HG02588 (cell line): ENCODE results near the gene ITPKB.
"Not testable (repeated sequence)": the region's sequence is repeated elsewhere in the genome, so short reads cannot be mapped to it uniquely, and the experiment has no call there.

Experiments used
- ATAC-seq: cut with Tn5 transposase; IDR thresholded peaks from one replicate; pipeline ENCODE4 v1.9.1; 2021; ENCODE audit warnings: mild to moderate bottlenecking, moderate library complexity; ENCODE audit not compliant: unreplicated experiment

ITPKB gene

DNA sequence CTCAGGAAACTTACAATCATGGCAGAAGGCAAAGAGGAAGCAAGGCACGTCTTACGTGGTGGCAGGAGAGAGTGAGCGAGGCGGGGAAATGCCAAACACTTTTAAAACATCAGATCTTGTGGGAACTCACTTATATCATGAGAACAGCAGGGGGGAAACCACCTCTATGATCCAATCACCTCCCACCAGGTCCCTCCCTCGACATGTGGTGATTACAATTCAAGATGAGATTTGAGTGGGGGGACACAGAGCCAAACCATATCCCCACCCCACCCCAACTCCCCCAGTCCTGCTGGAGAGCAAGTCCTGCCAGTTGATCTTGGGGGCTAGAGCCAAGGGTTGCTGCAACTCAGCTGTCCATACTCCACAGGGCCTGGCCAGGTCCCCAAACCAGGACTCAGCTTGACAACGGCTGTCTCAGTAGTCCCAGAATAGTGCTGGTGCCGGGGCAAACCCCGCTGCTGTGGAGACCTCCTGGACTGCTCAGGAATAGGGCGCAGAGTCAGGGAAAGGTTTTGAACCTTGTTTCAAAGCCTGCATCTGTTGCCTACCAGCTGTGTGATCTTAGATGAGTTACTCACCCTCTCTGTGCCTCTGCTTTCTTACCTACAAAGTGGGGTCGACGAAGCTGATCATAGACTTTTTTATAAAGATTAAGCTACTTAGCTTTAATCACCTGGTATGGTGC lies 111.0 kb downstream of the ITPKB start:
- ATAC-seq = no peak

DNA sequence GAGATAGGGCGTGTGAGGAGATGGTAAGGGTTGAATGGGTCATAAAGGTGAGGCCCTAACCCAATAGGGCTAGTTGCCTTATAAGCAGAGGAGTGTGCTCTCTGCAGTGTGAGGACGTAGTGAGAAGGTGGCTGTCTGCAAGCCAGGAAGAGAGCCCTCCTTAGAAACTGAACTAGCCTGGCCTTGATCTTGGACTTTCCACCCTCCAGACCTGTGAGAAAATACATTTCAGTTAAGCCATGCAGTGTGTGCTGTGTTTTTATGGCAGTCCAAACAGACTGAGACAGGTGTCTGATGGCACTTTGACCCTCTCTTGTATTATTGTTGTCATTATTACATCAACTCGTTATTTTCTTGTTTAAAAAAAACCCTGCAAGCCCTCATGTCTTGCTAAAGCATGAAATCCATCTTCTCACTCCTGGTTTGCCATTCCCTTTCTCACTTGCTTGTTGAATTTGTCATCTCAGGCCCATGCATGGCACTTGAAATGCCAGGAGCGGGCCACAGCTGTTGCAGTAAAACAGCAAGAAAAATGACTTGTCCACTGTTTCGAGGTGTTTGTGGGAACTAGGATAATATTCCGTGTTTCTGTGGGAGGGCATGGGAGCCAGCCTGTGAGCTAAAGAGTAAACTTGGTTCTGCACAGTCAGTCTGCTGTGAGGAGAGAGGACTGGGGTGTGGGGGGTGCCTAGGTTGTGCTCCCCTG lies 111.9 kb downstream of the ITPKB start:
- no peak for ATAC-seq

DNA sequence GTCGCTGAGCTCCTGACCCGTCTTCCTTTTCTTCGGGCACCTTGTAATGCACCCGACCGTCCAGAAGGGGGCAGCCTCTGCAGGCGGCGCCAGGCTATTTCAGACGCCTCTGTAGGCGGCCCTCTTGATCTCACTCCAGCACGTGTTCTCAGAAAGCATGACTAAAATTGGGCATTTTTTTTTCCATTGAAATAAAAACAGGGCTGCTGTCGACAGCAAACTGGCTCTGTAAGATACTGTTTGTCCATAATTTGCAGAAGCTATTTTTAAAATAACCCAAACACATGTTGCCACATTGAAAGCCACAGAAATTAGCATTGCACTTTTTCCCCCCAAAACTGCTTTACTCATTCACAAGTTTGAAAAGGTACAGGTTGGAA lies 112.5 kb downstream of the ITPKB start:
- peak; percentile 81 for ATAC-seq

DNA sequence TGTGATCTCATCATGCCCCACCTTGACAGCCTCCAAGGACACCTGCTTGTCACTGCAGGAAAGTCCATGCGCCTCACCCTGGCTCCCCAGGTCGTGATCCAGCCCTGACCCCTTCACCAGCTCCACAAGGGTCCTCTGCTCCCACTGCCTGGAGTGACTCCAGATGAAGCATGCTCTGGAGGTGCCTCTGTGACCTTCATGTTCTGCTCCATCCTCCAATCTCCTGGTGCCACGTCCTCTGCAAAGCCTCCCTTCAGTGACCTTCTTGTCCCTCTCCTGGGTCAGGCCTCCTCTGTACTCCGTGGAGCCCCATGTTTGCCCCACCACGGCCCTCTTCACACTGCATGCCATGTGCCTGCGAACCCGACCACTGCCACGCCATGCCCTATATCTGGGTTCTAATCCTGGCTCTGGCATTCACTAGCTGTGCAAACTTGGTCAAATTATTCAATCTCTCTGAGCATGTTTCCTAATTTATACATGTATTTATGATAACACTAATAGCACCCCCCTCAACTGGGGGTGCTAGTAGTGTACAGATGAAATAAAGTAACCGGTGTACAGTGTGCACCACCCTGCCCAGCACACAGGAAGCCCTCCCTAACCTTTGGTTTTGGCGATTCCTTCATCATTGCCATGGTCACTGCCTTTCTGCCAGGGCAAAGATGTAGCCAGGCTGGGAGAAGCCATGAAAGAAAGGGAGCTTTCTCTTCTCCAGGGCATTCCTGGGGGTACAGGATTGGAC lies 113.1 kb downstream of the ITPKB start:
- peak; percentile 17 for ATAC-seq

DNA sequence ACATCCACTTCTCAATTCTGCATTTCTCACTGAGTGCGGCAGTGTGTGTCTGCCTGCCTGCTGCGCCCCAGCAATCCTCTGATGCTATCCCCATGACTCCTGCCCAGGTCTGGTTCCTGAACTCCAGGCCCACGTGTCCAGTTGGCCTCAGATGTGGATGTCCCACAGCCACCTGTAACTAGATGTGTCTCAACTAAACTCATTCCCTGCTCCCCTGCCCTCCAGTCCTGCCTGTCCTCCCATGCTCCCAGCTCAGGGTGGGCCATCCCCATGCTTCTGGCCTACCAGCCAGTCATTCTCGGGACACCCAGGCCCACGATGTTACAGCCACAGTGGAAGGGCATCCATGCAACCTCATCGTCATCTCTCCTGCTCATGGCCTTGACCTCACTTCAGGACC lies 113.8 kb downstream of the ITPKB start:
- ATAC-seq = no peak

DNA sequence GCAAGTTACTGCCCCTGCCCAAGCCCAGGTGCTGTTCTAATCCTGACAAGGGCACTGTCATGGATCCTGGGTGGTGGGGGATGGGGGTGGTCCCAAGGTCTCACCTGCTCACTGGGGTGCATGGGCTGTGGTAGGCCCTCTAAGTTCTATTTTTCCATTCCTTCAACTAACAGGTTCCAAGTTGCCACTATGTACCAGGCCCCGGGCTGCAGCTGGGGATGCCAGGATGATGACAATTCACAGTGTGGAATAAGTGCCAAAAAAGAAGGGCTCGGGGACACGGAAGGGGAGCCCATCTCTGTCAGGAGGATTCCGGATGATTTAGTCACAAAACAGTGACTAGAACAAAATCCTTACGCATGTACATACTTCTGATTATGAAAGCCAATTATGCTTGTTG lies 114.6 kb downstream of the ITPKB start:
- no peak for ATAC-seq

DNA sequence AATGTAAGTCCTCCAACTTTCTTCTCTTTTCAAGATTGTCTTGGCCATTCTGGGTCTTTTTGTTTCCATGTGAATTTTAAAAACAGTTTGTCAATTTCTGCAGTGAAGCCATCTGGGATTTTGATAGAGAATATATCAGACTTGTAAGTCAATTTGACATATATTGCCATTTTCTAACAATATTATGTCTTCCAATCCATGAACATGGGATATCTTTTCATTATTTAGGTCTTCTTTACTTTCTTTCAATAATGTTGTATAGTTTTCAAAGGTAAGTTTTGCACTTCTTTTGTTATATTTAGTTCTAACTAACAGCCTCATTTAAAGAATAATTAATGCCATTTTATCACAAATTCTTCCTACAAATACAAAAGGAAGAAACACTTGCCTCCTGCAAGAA lies 117.1 kb downstream of the ITPKB start:
- no peak for ATAC-seq

DNA sequence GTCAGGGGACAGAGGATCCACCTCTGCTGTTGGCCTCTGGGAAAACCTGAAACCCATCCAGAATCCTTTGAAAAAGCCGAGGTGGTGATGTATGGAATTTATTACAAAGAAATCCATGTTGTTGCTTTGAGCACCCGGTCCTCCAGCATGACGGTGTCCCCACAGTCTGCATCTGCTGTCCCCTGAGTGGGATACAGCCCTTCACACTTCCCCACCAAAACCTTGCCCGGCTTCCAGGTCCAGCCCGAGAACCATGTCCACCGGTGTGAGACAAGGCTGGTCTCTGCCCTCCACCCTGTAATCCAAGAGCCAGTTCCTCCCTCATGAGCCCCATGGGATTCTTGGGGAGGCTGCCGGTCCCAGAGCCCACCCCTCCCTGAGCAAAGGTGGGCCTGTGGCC lies 120.1 kb downstream of the ITPKB start:
- no peak for ATAC-seq

DNA sequence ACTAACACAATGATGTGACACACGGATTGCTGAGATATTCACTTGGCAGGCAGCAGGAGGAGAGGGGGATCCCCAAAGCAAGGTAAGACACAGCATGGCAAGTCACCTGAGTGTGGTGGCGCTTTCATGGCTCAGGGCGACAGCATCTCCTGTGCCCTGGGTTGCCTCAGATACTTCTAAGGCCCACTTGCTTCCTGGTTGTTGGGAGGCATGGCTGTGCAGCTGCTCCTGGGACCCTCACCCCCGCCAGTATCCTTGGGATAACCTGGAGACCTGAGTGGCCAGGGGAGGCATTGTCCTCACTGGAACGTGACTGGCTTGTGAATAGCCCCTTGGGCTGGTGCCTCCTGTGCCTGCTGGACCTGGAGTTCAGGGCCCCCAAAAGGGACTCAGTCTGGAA lies 120.7 kb downstream of the ITPKB start:
- no peak for ATAC-seq

DNA sequence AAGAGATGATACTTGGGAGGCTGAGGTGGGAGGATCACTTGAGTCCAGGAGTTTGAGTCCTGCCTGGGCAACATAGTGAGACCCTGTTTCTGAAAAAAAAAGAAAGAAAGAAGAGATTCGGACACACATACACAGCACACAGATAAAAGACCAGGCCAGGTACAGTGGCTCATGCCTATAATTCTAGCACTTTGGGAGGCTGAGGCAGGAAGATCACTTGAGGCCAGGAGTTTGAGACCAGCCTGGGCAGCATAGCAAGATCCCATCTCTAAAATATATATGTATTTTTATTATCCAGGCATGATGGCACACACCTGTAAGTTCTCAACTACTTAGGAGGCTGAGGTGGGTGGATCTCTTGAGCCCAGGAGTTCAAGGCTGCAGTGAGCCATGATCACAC lies 121.4 kb downstream of the ITPKB start:
- ATAC-seq = not testable (repeated sequence)

DNA sequence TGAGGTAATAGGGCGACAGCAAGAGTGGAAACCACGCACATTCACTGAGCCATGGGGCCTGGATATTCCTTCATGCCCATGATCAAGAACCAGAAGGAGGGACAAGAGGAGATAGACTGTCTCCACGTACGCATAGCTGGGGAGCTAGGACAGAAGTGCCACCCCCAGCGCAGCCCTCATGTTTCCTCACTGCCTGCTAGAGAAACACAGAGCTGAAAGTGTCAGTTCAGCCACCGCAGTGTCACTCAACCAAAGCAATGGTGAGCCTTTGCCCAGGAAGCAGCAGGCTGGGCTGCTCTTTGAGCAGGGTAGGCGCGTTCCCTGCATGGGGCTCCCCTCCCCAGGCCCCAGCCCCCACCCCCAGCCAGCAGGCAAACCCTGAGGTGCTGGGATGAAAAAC lies 122.0 kb downstream of the ITPKB start:
- ATAC-seq = no peak

DNA sequence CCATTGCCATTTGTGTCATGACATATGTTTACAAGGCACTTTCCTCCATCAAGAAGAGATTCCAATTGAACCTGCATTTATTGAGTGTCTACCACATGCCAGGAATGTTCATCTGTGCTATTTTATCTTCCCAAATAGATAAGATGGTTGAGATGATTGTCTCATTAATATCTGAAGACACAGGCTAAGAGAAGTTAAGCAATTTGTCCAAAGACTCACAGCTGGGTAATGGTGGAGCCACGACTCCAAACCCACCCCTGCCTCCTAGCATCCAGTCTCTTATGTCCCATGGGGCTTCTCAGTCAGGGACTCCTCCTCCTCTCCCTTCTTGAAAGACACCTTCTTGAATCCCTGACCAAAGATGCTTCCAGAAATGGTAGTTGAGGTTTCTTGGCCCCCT lies 122.4 kb downstream of the ITPKB start:
- ATAC-seq = no peak

DNA sequence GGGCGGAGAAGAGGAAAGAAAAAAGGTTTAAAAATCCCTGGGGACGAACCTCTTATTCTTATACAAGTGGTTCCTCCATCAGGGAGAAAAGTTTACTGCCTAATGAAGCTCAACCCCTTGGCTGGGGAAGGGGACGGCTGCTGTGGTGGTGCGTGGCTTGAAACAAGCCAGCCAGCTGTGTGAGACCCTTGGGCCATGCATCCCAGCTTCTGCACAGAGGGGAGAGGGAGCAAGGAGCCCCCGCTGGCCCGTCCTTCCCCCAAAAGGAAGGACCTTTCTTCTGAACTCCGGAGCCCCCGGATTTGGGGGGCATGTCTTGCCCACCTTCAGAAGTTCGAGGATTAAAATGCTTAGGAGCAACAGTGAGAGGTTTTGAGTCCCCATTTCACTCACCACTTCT lies 123.2 kb downstream of the ITPKB start:
- no peak for ATAC-seq

DNA sequence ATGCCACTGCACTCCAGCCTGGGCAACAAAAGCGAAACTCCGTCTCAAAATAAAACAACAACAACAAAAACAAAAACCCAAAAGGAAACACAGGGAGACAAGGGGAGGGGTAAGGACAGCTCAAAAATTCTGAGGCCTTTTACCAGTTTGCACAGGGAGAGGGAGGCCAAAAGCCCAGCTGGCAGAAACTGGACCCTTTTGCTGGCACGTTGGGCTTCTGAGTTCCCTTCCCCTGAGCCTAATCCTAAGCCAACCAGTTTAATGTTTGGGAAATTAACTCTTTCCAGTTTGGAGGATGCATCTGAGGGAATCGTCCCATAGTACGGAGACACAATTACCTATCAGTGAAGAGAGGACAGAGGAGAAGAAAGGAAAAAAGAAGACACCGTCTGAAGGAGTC lies 127.1 kb downstream of the ITPKB start:
- not testable (repeated sequence) for ATAC-seq

DNA sequence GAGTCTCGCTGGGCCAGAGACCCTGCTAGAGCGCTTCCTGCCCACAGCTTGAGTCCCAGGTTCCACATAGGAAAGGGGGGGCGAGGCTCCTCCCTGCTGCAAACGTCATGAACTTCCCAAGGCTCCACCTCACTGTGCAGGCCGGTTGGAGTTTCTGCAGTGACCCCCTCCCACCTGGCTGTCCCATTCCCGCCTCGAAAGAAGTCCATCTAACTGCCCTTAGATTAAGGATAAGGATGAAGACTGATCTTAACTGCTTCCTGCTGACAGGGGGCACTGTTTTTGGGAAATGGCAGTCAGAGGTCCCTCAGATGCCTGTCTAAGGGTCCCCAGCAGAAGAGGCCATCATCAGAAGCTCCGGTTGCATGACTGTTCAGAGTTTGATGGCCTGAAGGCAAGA lies 127.8 kb downstream of the ITPKB start:
- no peak for ATAC-seq

DNA sequence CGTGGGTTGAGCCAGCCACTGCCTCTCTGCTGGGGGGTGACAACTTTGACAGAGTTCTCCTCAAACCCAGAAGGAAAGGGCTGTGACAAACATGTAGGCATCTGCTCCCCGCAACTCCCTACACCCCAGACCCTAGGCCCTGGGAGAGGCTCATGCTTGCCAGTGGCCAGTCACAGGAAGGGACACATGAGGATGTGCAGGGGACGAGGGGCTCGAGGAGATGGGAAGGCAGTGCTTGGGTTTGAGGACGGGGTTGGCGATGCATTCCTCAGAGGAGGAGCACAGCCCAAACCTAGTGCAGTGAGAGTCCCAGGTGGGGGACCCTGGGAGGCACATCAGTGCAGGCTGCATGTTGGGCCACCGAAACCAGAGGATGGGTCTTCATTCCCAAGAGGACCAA lies 128.4 kb downstream of the ITPKB start:
- ATAC-seq = no peak

DNA sequence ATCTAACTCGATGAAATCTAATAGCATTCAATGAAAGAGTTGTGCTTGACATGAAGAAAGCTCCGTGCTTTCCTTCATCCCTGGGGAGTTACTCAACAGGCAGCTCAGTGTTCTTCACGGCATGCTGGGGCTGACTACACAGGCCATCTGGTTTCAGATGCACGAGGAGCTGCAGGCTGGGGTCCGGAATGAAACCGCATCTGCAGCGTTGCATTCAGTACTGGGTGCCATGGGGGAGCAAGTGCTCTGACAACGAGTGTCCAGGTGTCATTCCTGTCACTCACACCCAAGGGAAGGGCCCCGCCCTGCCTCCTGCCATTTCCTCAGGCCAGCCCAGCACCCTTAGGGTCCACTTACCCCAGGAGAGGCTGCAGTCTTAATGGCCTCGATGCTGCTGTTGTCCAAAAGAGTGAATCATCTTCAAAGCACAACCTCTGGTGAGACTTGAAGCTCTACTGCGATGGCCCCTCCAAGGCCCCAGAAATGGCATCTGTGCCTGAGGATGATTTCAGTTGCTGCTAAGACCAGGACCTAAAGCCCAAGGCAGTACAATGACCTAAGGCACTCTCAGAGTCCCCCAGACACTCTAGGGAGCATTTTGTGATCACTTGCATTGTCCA lies 129.1 kb downstream of the ITPKB start:
- ATAC-seq = no peak

DNA sequence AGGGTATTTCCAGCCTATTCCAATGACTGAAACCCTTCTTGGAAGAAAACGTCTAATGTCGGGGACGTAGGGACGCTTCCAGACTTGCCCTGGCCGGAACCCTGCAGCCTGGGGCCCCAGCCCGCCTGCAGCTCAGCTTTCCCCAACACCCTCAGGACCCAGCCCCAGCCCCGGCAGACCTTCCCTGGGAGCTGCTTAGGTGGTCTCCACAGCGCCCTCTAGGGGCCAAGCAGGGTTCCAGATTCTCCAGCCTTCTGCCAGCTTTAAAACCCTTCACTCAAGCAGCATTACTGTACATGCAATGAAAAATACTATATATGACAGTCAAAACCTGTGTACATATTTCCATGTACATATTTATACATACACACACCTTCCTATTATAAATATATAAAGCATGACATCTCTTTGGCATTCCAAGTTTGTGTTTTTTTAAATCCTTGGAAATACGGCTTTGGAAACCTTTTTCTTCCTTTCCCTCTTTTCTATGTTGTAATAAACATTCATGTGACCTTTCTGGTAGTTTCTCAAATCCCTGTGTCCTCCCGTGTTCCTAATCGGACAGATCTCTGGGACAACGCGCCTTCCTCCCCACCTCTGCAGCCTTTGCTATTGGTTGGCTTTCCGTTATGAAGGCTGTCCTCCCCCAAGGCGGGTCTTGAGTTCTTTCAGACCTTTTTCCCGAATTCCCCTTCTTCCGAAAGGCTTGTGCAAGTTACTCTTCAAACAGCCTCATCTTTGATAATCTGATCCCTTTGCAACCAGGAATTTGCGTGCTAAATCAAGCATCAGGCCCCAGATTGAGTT lies 130.2 kb downstream of the ITPKB start:
- ATAC-seq = no peak

DNA sequence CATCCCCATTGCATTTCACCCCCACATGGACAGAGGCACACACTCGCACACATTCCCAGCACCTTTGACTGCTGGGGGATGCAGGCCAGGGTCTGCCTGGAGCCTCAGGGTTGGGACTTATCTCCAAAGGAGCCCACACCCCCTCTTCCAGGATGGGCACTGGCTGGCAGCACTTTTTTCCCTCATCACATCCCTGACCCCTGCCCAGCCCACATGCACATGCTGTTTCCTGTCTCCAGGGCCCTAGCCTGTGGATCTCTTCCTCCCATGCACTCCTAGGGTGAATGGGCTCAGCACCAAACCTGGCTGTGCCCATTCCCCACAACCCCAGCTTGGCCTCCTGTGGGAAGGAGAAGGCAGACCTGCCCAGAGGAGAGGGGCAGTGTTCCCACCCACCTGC lies 131.3 kb downstream of the ITPKB start:
- no peak for ATAC-seq

DNA sequence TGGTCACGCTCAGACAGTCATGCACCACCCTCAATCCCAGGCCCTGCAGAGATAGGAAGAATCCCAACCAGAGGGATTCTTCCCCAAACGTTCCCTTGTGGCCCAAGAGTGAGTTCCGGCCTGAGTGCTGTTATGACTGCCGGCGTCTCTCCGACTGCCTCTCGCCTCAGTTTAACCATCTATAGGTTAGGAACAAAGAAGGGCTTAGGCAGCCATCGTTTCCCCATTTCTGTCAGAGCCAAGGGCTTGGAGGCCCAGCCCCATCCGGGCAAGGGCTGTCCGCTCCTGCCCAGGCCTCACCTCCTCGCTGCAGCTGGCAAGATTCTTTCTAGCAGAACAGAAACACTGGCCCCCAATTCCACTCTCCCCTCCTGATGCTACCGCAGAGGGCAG lies 131.8 kb downstream of the ITPKB start:
- ATAC-seq = no peak
